ENCODE measurements around the gene PET100.

- TF ChIP-seq CTCF (IDR thresholded peaks at IDR 0.05) (peak in 1 of 6 experiments; percentile 9), POLR2A (IDR thresholded peaks at IDR 0.05) (peak in 2 of 4 donors; percentile 66 to 76), EP300 (IDR thresholded peaks at IDR 0.05) (no peak), POLR2AphosphoS5 (IDR thresholded peaks at IDR 0.05) (peak; percentile 80 to 90)
Observed at GRCh38 chr19:7629347-7630054, at the start of gene PET100, which contains the start of gene XAB2.

Data from upper lobe of left lung (tissue), 4 donors.